ENCODE results near the gene FUT8. TPM values are rescaled to one million over a fixed set of nuclear protein-coding genes. Genes with fewer than 3 reads are reported as not detected.

FUT8 gene
- total RNA-seq, 1 experiment from 2014 or later: 129 TPM

- Mint-ChIP-seq H3K4me1 (ENCODE audit: low read depth, unreplicated experiment) (no peaks in the 10 kb centered on the region), H3K36me3 (ENCODE audit: insufficient read depth, unreplicated experiment) (no peaks in the 10 kb centered on the region), H3K27ac (ENCODE audit: unreplicated experiment) (no peak overlapping the region), H3K27me3 (ENCODE audit: unreplicated experiment) (no peaks in the 10 kb centered on the region), H3K9me3 (ENCODE audit: low read depth, unreplicated experiment) (no peaks in the 10 kb centered on the region), H3K4me3 (ENCODE audit: low read depth, unreplicated experiment) (no peak overlapping the region)
- intact Hi-C loops (cut with micrococcal nuclease; ENCODE audit: unreplicated experiment): no loop called here
- TF ChIP-seq, protein P1, sequence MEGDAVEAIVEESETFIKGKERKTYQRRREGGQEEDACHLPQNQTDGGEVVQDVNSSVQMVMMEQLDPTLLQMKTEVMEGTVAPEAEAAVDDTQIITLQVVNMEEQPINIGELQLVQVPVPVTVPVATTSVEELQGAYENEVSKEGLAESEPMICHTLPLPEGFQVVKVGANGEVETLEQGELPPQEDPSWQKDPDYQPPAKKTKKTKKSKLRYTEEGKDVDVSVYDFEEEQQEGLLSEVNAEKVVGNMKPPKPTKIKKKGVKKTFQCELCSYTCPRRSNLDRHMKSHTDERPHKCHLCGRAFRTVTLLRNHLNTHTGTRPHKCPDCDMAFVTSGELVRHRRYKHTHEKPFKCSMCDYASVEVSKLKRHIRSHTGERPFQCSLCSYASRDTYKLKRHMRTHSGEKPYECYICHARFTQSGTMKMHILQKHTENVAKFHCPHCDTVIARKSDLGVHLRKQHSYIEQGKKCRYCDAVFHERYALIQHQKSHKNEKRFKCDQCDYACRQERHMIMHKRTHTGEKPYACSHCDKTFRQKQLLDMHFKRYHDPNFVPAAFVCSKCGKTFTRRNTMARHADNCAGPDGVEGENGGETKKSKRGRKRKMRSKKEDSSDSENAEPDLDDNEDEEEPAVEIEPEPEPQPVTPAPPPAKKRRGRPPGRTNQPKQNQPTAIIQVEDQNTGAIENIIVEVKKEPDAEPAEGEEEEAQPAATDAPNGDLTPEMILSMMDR (IDR thresholded peaks at IDR 0.05; ENCODE audit: unreplicated experiment): no peak
- CTCF ChIA-PET: interaction anchor here (1.2 kb wide), 1 partner anchor 340 kb away, joined by 3 read pairs; no protein-coding TSS in a partner anchor
- BruUV-seq (replicated peaks): no TSS peak
- no peak for DNase-seq
These were observed 339.0 kb downstream of the FUT8 start for GRCh38 chr14:65751510-65751909.

GRCh38 chr14:65753061-65753460 lies 340.5 kb downstream of the FUT8 start:
- CTCF ChIA-PET: interaction anchor here (0.6 kb wide), 1 partner anchor 1468 kb away, joined by 5 read pairs; no protein-coding TSS in a partner anchor
- Mint-ChIP-seq H3K4me1 (ENCODE audit: low read depth, unreplicated experiment) (no peaks in the 10 kb centered on the region), H3K27me3 (ENCODE audit: unreplicated experiment) (no peaks in the 10 kb centered on the region), H3K27ac (ENCODE audit: unreplicated experiment) (no peak overlapping the region), H3K36me3 (ENCODE audit: insufficient read depth, unreplicated experiment) (no peaks in the 10 kb centered on the region), H3K4me3 (ENCODE audit: low read depth, unreplicated experiment) (no peak overlapping the region), H3K9me3 (ENCODE audit: low read depth, unreplicated experiment) (no peaks in the 10 kb centered on the region)
- DNase-seq: no peak
- no TSS peak for BruUV-seq (replicated peaks)
- intact Hi-C loops (cut with micrococcal nuclease; ENCODE audit: unreplicated experiment): no loop called here
- TF ChIP-seq, protein P1 (IDR thresholded peaks at IDR 0.05; ENCODE audit: unreplicated experiment): no peak

DNA sequence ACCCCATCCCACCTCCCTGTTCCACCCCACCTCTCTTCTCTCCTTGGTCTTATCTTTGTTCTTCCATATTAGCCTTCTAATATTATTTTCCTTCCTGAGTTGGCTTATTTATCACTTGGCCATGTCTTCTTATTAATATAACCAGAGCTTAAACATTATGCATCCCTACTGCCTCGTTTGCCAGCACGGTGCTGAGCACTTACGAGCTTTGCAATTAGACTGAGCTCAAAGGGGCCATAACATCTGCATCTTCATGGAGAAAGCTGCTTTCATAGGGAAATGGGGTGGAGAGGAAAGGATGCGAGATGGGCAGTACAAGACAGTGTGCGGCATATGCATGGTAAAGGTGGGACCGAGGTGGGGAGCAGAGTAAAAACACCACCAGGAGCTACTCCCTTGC lies 342.8 kb downstream of the FUT8 start:
- intact Hi-C loops (cut with micrococcal nuclease; ENCODE audit: unreplicated experiment): no loop called here
- DNase-seq: no peak
- no peaks in the 10 kb centered on the region for H3K9me3 Mint-ChIP-seq (ENCODE audit: low read depth, unreplicated experiment)
- TF ChIP-seq, protein P1 (IDR thresholded peaks at IDR 0.05; ENCODE audit: unreplicated experiment): no peak
- H3K36me3 Mint-ChIP-seq (ENCODE audit: insufficient read depth, unreplicated experiment): no peaks in the 10 kb centered on the region
- CTCF ChIA-PET: no interaction called here
- no peaks in the 10 kb centered on the region for H3K27me3 Mint-ChIP-seq (ENCODE audit: unreplicated experiment)
- H3K4me3 Mint-ChIP-seq (ENCODE audit: low read depth, unreplicated experiment): no peak overlapping the region
- no peaks in the 10 kb centered on the region for H3K4me1 Mint-ChIP-seq (ENCODE audit: low read depth, unreplicated experiment)
- H3K27ac Mint-ChIP-seq (ENCODE audit: unreplicated experiment): no peak overlapping the region
- BruUV-seq (replicated peaks): no TSS peak

DNA sequence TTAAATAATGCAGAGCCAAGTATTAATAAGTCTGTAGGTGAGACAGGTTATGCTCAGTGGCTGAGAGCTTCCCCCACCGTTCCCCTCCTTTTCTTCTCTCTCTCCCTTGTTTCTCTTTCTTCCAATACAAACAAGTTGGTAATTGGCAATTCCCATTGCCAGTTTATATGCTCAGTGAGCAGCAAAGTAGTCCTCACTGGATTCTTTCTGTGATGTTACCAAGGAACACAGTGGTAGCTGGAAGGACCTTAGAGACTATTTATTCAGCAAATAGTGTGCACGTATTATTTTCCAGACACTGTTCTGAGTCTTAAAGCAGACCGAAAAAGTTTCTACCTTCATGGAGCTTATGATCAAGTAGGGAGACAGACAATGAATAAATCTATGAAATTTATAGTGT lies 344.4 kb downstream of the FUT8 start:
- TF ChIP-seq, protein P1 (IDR thresholded peaks at IDR 0.05; ENCODE audit: unreplicated experiment): no peak
- BruUV-seq (replicated peaks): no TSS peak
- Mint-ChIP-seq H3K9me3 (ENCODE audit: low read depth, unreplicated experiment) (no peaks in the 10 kb centered on the region), H3K36me3 (ENCODE audit: insufficient read depth, unreplicated experiment) (no peaks in the 10 kb centered on the region), H3K27ac (ENCODE audit: unreplicated experiment) (no peak overlapping the region), H3K4me1 (ENCODE audit: low read depth, unreplicated experiment) (no peaks in the 10 kb centered on the region), H3K27me3 (ENCODE audit: unreplicated experiment) (no peaks in the 10 kb centered on the region), H3K4me3 (ENCODE audit: low read depth, unreplicated experiment) (no peak overlapping the region)
- intact Hi-C loops (cut with micrococcal nuclease; ENCODE audit: unreplicated experiment): no loop called here
- no peak for DNase-seq
- CTCF ChIA-PET: no interaction called here

Data from Calu3 (cell line).